DLD1 (cell line): ENCODE data around the gene RBM15.

Source experiments
- in situ Hi-C: cut with HindIII; loops from 2 replicates; pipeline ENCODE4 v1.10.0; 2017; ENCODE audit warnings: low sequenced_read_pairs

Gene RBM15

DNA sequence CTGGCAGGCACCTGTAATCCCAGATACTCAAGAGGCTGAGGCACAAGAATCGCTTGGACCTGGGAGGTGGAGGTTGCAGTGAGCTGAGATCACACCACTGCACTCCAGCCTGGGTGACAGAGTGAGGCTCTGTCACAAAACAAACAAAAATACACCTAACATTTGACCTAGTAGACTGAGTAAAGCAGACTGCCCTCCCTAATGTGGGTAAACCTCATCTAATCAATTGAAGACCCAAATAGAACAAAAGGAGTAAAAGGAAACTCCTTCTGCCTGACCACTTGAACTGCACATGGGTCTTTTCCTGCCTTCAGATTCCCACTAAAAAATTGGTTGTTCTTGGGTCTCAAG is 19.0 kb upstream of the RBM15 start:
- in situ Hi-C loops = no loop called here

DNA sequence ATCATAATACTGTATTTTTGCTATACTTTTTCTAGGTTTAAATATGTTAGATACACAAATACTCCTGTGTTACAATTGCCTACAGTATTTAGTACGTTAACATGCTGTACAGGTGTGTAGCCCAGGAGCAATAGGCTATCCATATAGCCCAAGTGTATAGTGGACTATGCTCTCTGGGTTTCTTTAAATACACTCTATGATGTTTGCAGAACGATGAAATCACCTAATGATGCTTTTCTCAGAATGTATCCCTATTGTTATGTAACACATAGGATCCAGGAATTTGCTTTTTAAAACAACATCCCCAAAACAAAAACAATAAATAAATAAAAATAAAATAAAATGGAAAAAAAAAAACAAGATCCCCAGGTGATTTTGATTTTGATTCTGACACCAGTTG is 18.1 kb upstream of the RBM15 start:
- in situ Hi-C loops = no loop called here

DNA sequence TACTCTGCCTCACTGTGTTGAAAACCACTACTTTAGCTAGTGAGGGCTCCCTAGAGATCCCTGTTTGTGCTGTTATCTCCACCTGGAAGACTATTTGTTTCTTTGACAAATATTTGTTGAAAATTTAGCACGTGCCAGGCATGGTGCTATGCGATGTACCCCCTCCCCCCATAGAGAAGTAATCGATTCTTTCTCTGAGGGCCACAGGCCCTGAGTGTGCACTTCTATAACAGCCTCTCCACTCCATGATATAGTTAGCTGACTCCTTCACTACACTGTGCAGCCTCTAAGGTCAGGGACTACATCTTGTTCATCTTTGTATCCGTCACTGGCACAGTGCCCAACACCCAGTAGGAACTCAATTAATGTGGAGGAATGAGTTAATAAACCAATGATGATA is 17.3 kb upstream of the RBM15 start:
- in situ Hi-C loops = no loop called here

DNA sequence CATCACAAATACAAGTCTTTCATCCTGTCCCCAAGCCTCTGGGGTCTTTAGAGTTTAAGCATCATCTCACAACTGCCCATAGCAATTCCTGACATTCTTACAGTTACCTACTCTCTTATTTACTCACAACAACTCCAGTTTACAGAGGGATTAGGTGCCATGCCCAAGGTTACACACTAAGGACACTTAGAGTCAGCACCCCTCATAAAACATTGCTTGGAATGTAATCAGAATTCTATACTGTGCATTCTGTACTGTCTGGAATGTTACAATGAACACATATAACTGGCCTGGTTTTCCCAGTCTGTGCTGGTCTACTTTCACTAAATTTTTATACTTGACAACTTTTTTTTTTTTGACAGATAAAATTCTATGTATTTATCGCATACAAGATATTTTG is 14.5 kb upstream of the RBM15 start:
- in situ Hi-C loops = no loop called here

DNA sequence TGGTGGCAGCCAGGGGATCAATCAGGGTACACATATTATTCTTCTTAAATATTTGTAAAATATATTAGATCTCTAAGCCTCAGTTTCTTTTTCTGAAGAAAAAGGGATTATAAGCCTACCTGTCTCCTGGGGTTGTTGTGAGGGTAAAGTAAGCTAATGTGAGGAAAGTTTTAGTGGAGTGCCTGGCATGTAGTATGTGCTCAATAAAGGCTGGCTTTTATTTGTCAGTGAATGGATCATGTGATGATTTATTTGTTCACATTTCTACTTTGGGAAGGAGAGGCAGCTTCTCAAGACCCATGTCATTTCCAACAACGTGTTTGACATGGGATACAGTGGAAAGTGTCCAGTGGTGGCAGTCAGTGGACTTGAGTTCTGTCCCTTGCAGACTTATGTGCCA is 12.4 kb upstream of the RBM15 start:
- in situ Hi-C loops = no loop called here

DNA sequence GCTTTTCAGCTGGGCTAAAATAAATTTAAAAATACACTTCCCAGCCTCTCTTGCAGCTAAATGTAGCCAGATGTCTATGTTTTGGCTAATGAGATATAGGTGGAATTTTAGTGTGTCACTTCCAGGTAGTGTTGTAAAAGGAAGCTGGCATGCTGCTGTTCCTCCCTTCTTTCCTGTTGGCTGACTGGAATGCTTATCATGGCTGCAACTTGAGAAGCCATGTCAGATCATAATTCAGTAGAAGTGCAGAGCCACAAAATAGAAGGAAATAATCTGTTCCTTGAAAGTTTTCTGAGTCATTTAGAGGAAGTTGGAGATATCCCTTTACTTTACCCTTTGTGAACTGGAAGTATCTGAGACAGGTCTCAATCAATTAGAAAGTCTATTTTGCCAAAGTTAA is 10.9 kb upstream of the RBM15 start:
- in situ Hi-C loops = no loop called here

DNA sequence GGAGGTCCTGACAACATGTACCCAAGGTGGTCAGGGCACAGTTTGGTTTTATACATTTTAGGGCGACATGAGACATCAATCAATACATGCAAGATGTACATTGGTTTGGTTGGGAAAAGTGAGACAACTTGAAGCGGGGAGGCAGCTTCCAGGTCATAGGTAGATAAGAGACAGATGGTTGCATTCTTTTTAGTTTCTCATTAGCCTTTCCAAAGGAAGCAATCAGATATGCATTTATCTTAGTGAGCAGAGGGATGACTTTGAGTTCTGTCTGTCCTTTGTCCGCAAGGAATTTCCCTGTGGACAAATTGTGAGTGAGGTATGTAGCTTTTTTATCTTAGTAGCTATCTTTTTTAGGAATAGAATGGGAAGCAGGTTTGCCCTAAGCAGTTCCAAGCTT is 10.5 kb upstream of the RBM15 start:
- in situ Hi-C loops = no loop called here

DNA sequence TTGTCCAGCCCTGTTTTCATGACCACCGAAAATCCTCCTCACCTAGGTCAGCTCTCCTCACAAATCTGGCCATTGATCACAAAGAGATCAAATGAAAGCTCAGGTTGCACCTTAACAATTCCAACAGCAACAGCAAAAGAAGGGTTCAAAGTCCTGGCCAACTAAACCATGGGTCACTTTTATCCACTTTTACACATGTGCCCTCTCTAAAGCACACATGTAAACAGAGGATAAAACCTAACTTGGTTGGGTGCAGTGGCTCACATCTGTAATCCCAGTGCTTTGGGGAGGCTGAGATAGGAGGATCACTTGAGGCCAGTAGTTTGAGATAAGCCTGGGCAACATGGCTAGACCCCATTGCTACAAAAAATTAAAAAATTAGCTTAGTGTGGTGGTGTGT is 3.9 kb upstream of the RBM15 start:
- in situ Hi-C loops = no loop called here

DNA sequence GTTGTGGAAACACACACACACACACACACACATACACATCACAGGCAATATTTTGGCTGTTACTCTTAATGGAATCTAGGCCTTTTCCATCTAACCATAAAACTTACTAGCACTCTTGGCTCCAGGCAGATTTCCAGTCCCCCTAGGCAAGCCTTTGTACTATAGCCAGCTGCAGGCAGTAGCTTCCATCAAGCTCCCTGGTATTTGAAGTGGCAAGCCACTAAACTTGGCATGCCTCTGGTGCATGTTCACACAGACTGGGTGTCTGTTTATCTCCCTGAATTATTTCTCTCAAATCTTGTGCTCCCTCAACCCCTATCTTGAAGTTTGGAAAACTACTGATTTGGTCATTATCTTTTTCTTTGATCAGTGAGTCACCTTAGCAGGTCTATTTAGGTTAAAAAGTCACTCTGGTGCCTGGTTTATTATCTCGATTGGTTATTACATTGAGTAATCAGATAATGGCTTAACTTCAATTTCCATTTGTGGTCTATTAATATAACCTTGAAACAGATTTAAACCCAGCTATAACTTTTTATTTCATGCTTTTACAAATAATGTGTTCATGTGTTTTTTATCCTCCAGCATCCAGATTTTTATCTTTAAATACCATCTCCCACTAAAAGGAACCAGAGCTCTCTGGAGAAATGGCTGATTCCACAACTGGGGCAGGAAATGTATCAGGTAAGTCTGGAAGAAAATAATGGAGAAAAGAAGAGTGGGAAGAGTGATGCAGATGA is 2.7 kb upstream of the RBM15 start:
- in situ Hi-C loops = no loop called here

DNA sequence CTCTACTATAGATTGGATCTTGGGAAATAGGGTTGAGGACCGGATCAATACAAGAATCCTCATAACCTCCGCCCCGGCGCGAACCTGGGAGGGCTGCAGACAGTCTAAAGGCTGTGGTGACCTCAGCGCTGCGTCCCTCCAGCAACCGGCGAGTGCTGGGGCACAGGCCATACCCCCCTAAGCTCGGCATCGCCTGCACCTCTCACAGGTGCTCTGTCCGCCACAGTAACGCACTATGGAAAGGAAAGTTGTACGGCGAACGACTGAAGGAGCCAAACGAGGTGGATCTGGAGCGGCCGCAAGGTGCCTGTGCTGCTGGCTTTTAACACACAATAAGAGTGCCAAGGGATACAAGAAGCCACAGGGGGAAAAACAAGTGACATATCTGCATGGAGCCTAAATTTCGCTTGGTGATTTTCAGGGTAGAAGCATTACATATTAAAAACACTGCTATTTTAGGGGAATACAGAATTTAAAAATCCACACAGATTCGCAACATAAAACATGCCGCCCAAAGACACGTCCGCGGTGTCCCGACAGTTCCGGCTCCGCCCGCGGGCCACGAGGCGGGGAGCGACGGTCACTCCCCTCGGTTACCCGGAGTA is 1.4 kb upstream of the RBM15 start:
- in situ Hi-C loops = no loop called here

DNA sequence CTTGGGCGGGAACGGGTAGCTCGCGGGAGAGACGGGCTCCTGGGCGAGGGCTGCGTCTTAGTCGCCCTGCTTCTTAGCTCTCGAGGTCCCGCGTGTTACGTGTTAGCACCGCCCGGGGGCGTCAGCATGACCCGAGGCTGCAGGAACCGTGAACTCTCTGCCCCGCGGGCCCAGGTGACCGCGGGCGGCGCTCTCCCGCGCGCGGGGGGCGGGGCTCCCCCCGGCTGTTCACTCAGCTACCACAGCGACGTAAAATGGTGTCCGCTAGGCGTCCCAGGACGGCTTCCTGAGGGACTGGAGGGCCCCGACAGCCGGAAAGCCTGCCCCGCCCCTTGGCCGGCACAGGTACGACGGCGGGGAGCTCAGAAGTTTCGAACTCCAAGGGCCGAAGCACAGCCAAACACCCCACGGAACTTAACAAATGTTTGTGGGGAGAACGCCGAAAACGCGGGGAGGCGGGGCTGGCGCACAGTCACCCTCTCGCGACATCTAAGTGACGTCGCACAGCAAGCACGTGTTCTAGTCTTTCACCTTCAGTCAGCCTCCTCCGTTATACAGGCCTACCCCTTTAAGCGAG is 780 bp upstream of the RBM15 start:
- in situ Hi-C loops = no loop called here

DNA sequence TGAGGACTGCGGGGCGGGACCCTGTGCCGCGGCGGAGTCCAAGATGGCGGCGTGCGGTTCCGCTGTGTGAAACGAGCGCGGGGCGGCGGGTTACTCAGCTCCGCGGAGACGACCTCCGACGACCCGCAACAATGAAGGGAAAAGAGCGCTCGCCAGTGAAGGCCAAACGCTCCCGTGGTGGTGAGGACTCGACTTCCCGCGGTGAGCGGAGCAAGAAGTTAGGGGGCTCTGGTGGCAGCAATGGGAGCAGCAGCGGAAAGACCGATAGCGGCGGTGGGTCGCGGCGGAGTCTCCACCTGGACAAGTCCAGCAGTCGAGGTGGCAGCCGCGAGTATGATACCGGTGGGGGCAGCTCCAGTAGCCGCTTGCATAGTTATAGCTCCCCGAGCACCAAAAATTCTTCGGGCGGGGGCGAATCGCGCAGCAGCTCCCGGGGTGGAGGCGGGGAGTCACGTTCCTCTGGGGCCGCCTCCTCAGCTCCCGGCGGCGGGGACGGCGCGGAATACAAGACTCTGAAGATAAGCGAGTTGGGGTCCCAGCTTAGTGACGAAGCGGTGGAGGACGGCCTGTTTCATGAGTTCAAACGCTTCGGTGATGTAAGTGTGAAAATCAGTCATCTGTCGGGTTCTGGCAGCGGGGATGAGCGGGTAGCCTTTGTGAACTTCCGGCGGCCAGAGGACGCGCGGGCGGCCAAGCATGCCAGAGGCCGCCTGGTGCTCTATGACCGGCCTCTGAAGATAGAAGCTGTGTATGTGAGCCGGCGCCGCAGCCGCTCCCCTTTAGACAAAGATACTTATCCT is 430 bp downstream of the RBM15 start:
- in situ Hi-C loops = no loop called here

DNA sequence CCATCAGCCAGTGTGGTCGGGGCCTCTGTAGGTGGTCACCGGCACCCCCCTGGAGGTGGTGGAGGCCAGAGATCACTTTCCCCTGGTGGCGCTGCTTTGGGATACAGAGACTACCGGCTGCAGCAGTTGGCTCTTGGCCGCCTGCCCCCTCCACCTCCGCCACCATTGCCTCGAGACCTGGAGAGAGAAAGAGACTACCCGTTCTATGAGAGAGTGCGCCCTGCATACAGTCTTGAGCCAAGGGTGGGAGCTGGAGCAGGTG is 961 bp downstream of the RBM15 start:
- in situ Hi-C loops = no loop called here

DNA sequence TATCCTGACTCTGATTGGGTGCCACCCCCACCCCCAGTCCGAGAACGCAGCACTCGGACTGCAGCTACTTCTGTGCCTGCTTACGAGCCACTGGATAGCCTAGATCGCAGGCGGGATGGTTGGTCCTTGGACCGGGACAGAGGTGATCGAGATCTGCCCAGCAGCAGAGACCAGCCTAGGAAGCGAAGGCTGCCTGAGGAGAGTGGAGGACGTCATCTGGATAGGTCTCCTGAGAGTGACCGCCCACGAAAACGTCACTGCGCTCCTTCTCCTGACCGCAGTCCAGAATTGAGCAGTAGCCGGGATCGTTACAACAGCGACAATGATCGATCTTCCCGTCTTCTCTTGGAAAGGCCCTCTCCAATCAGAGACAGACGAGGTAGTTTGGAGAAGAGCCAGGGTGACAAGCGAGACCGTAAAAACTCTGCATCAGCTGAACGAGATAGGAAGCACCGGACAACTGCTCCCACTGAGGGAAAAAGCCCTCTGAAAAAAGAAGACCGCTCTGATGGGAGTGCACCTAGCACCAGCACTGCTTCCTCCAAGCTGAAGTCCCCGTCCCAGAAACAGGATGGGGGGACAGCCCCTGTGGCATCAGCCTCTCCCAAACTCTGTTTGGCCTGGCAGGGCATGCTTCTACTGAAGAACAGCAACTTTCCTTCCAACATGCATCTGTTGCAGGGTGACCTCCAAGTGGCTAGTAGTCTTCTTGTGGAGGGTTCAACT is 2.1 kb downstream of the RBM15 start:
- in situ Hi-C loops = no loop called here

DNA sequence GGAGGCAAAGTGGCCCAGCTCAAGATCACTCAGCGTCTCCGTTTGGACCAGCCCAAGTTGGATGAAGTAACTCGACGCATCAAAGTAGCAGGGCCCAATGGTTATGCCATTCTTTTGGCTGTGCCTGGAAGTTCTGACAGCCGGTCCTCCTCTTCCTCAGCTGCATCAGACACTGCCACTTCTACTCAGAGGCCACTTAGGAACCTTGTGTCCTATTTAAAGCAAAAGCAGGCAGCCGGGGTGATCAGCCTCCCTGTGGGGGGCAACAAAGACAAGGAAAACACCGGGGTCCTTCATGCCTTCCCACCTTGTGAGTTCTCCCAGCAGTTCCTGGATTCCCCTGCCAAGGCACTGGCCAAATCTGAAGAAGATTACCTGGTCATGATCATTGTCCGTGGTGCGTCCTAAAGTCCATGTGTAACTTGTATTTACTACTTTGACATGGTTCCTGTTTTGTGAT is 2.7 kb downstream of the RBM15 start:
- in situ Hi-C loops = no loop called here

DNA sequence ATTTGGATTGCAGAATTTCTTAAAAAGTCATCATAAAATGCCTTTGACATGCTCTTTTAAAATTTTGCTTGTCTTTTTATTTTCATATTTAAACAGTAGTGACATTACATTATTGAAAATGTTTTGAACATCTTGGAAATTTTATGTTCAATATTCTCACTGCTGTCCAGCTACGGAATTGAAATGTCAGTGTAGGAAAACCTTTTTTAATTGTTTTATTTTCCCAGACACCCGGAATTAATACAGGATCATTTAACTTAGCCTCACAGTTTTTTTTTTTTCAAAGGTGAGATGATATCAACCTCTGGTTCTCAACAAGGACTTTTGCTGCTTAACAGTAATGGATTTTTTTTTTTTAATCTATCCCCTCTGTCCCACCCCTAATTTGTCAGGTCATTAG is 4.1 kb downstream of the RBM15 start:
- in situ Hi-C loops = no loop called here

DNA sequence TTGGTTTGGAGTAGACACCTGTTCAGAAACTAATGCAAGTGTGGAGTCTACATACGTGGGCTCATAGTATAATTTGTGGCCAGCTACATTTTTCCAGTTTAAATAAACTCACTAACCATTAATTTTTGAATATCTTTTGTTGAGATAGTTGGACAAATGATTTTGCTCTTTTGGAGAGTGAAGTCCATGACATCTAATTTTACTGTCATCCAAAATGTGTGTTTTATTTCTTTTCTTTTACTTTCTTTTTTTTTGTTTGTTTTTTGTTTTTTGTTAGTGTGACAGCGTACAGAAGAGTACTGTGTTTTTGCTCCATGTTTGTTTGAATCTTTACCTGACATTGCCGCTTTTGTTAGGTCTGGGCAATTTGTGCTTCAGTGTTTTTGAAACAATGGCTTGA is 5.0 kb downstream of the RBM15 start:
- in situ Hi-C loops = no loop called here

DNA sequence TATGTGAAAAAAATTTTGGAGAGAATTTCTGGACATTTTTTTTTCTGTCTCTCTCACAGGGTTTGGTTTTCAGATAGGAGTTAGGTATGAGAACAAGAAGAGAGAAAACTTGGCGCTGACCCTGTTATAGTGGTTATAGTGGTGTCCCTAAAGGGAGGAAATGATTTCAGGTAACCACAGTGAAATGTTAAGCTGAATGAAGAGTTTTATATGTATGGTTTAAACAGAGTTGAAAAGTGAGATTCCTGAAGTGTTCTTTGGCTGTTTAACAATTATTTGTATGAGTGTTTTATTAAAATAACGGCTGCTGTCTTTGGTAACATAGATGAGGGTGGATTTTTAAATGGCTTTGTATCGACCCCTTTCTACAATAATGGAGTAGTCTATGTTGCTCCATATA is 6.3 kb downstream of the RBM15 start:
- in situ Hi-C loops = no loop called here

DNA sequence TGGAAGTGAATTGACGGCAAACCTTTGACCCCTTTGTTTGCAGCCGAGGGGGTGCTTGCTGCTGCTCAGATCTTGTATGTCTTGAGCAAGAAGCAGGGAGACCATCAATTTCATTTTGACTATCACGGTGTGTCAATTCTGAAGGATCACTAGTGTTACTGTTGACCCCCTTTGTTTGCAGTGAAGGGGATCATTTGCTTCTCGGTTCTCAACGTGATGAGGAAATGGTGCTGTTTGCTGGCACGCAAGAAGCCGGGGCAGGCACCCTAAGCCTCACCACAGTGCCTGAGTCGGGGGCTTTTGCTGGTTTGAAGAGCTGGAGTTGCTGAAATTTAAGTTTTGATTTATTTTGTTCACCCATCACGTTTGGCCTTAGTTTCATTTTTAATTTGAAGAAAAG is 7.5 kb downstream of the RBM15 start:
- in situ Hi-C loops = no loop called here

DNA sequence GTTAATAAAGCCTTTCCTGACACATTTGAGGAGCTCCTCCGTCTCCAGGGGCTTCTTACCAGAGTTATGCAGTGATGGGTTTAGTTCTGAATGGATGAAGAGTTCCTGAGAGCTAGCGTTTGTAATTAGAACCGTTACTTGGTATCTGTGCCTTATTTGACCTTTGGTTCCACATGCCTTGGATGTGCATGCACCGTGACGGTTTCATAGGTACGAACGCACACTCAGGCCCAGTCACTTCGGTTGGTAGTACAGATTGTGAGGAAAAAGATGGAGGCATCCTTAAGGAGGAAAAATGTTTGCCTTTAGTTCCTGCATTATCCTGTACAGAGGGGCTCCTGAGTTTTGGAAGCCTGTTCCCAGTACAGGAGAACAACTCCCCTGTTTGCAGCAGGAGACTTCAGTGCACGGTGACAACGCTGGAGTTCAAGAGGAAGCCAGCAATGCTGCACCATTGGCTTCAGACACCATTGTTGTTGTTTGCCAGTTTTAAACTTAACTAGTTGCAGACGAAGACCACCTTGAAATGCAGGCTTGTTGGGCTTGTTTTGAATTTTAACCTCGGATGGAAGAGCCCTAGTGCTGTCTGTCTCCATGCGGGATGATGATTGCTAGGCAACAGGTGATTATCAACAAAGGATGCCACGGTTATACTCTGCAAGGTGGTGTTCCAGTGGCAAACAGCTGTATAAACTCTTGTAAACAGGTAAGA is 8.2 kb downstream of the RBM15 start:
- in situ Hi-C loops = no loop called here

DNA sequence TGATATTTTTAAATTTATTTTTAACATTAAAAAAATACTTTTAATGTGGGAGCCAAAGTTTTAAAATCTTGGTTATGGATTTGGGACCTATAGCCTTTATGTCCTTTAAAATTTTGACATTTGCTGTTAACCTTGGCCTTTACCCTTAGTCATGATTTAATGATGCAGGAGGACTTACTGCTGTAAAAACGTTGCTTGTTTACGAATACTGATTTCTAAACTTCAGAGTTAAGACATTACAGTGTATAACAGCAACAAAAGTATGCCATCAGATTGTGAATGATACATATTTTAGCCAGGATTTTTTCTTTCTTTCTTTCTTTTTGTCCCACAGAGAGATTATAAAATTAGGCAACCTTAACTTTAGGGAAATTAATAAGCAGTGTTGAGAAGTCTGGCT is 8.9 kb downstream of the RBM15 start:
- in situ Hi-C loops = no loop called here
